GM23338 (cell line): ENCODE measurements around the gene CARD10. TPM values are rescaled to one million over a fixed set of nuclear protein-coding genes. Genes with fewer than 3 reads are reported as not detected.

ENCODE experiments used
- ATAC-seq: fragments of 200-7000 bp; cut with Tn5 transposase; 3 replicates; pipeline ENCODE4 v1.9.1; 2020
- DNase-seq: peaks from one replicate; pipeline ENCODE4 v3.0.0-alpha.2; 2015; ENCODE audit warnings: low spot score
- H2AFZ ChIP-seq: fragments of 200-600 bp; sonication (generic); 2 replicates; pipeline ENCODE4 v1.8.0; 2016; ENCODE audit warnings: antibody characterized with exemption, mild to moderate bottlenecking, moderate library complexity
- H3F3A ChIP-seq: fragments of 200-600 bp; sonication (generic); replicated peaks from 2 replicates; pipeline ENCODE4 v1.8.0; 2017; ENCODE audit warnings: antibody characterized with exemption, mixed run types, low read depth
- H3K27ac ChIP-seq: fragments of 200-600 bp; sonication (generic); 2 replicates; pipeline ENCODE4 v1.6.1; 2016; ENCODE audit warnings: low read depth
- H3K27me3 ChIP-seq: fragments of 200-600 bp; sonication (generic); 2 replicates; pipeline ENCODE4 v1.8.0; 2016; ENCODE audit warnings: mild to moderate bottlenecking, mixed run types, moderate library complexity; ENCODE audit not compliant: insufficient read depth
- H3K36me3 ChIP-seq: fragments of 200-600 bp; sonication (generic); 2 replicates; pipeline ENCODE4 v1.8.0; 2016; ENCODE audit warnings: mild to moderate bottlenecking; ENCODE audit not compliant: insufficient read depth
- H3K4me1 ChIP-seq: fragments of 200-600 bp; sonication (generic); 2 replicates; pipeline ENCODE4 v1.8.0; 2016; ENCODE audit warnings: mild to moderate bottlenecking, moderate library complexity; ENCODE audit not compliant: insufficient read depth
- H3K4me2 ChIP-seq: fragments of 200-600 bp; sonication (generic); 2 replicates; pipeline ENCODE4 v1.7.1; 2017; ENCODE audit warnings: mixed run types
- H3K4me3 ChIP-seq: fragments of 200-600 bp; sonication (generic); 2 replicates; pipeline ENCODE4 v1.6.1; 2016; ENCODE audit warnings: mixed run types
- H3K79me2 ChIP-seq: fragments of 200-600 bp; sonication (generic); replicated peaks from 2 replicates; pipeline ENCODE4 v1.8.0; 2017; ENCODE audit warnings: mild to moderate bottlenecking; ENCODE audit not compliant: insufficient read depth
- H3K9me2 ChIP-seq: fragments of 200-600 bp; sonication (generic); 2 replicates; pipeline ENCODE4 v1.8.0; 2017; ENCODE audit not compliant: insufficient read depth
- H4K20me1 ChIP-seq: fragments of 200-600 bp; sonication (generic); replicated peaks from 2 replicates; pipeline ENCODE4 v1.8.0; 2017; ENCODE audit warnings: mild to moderate bottlenecking; ENCODE audit not compliant: insufficient read depth
- H3K27ac Mint-ChIP-seq: 2 replicates; pipeline ENCODE4 v1.8.0; 2020; ENCODE audit warnings: inconsistent platforms, mild to moderate bottlenecking, moderate library complexity, mixed read lengths
- H3K27me3 Mint-ChIP-seq: 3 replicates; pipeline ENCODE4 v1.8.0; 2022; ENCODE audit warnings: low read depth, mild to moderate bottlenecking, moderate library complexity, mixed read lengths, inconsistent platforms; ENCODE audit not compliant: insufficient read depth, poor library complexity
- H3K36me3 Mint-ChIP-seq: 3 replicates; pipeline ENCODE4 v1.8.0; 2021; ENCODE audit warnings: low read depth, mild to moderate bottlenecking, inconsistent platforms, moderate library complexity, mixed read lengths
- H3K4me1 Mint-ChIP-seq: 3 replicates; pipeline ENCODE4 v1.8.0; 2020; ENCODE audit warnings: mild to moderate bottlenecking, inconsistent platforms, mixed read lengths
- H3K4me3 Mint-ChIP-seq: 3 replicates; pipeline ENCODE4 v1.8.0; 2021; ENCODE audit warnings: moderate library complexity, mild to moderate bottlenecking, inconsistent platforms, mixed read lengths
- H3K9me3 Mint-ChIP-seq: 3 replicates; pipeline ENCODE4 v1.8.0; 2020; ENCODE audit warnings: moderate library complexity, mild to moderate bottlenecking, inconsistent platforms, mixed read lengths
- CREB1 ChIP-seq: fragments of 250-450 bp; sonication (Bioruptor Pico); IDR thresholded peaks from 2 replicates; pipeline ENCODE4 v1.5.0; 2020; ENCODE audit warnings: low read depth, mild to moderate bottlenecking, moderate library complexity
- EZH2 ChIP-seq: fragments of 200-600 bp; sonication (generic); IDR thresholded peaks from one replicate; pipeline ENCODE4 v1.8.0; 2017; ENCODE audit warnings: antibody characterized with exemption, mild to moderate bottlenecking, low read depth; ENCODE audit not compliant: unreplicated experiment
- POLR2AphosphoS5 ChIP-seq: IDR thresholded peaks from 2 replicates; pipeline ENCODE4 v1.6.1; 2016; ENCODE audit warnings: antibody characterized with exemption, low read depth
- STAT1 ChIP-seq: IDR thresholded peaks from one replicate; pipeline ENCODE4 v1.6.1; 2016; ENCODE audit warnings: antibody characterized with exemption; ENCODE audit not compliant: unreplicated experiment
- ZNF114 ChIP-seq: fragments of 250-450 bp; sonication (Bioruptor Pico); IDR thresholded peaks from 2 replicates; pipeline ENCODE4 v1.5.0; 2020; ENCODE audit warnings: mild to moderate bottlenecking, moderate library complexity
- ZNF331 ChIP-seq: fragments of 250-450 bp; sonication (Bioruptor Pico); IDR thresholded peaks from 2 replicates; pipeline ENCODE4 v1.5.0; 2020; ENCODE audit warnings: low read depth, mild to moderate bottlenecking, moderate library complexity
- polyA plus RNA-seq: library from polyadenylated mRNA; unstranded; fragments of >200 nt; fragmentation: Nextera tagmentation; extraction: Ambion mirVana; gene quantifications from 2 replicates; pipeline ENCODE4 v1.2.1, GENCODE V29; 2016
- total RNA-seq: library from RNA; depleted of rRNA; stranded (reverse); fragments of >200 nt; shearing (Covaris generic); gene quantifications from 2 replicates; pipeline ENCODE4 v1.2.3, GENCODE V29; 2014
- TF ChIP-seq, protein P1 (sequence below), 2 experiments: fragments of 200-600 bp in 1 of 2; sonication (generic) in 1 of 2; conservative IDR thresholded peaks; 2 replicates each; pipeline versions ENCODE4 v1.5.1 to v1.6.1; 2016 to 2017; ENCODE audit warnings: antibody characterized with exemption in 2 of 2, low read depth in 2 of 2, mild to moderate bottlenecking in 2 of 2, moderate library complexity in 1 of 2
- TF ChIP-seq, protein P2 (sequence below): IDR thresholded peaks from one replicate; pipeline ENCODE4 v1.6.1; 2018; ENCODE audit warnings: antibody characterized with exemption; ENCODE audit not compliant: unreplicated experiment
- TF ChIP-seq, protein P3 (sequence below): fragments of 250-450 bp; sonication (Bioruptor Pico); IDR thresholded peaks from 2 replicates; pipeline ENCODE4 v1.5.0; 2020; ENCODE audit warnings: mild to moderate bottlenecking, moderate library complexity
- TF ChIP-seq, protein P4 (sequence below): IDR thresholded peaks from 2 replicates; pipeline ENCODE4 v1.6.1; 2016; ENCODE audit warnings: antibody characterized with exemption

Gene CARD10
- total and polyA plus RNA-seq, 2 experiments from 2014 or later, result 5.4 to 17.2 TPM

DNA sequence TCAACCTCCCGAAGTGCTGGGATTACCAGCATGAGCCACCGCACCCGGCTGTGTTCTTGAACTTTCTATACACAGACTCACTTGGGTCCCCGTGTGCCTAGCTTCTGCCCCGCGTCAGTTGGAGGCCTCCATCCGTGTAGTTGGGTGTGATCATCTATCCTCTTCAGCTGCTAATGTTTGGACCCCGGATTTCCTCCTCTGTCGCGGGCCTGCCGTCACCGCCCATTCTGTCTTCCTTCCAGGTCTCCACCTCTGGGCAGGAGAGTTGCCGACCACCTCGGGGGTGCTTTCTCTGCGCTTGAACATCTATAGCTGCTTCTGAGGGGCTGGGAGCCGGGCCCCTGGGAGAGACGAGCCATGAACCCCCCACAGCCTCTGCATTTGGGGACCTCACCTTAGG is 46.6 kb upstream of the CARD10 start:
- ATAC-seq, result no peak
- DNase-seq, result no peak
- H3K4me3 ChIP-seq, result no peak overlapping the region
- Mint-ChIP-seq H3K27me3 (peaks cover 28% of the 10 kb centered on the region), H3K27ac (no peak overlapping the region), H3K4me1 (peaks cover 56% of the 10 kb centered on the region), H3K9me3 (no peaks in the 10 kb centered on the region; the same call in 2 of the 3 replicates), H3K36me3 (peaks cover 14% of the 10 kb centered on the region), H3K4me3 (no peak overlapping the region)
- H3K4me2 ChIP-seq, result no peak overlapping the region
- no peaks in the 10 kb centered on the region for H3K36me3 ChIP-seq
- H3K27ac ChIP-seq, result no peak overlapping the region
- peaks cover 17% of the 10 kb centered on the region for H3K79me2 ChIP-seq
- no peak overlapping the region for H2AFZ ChIP-seq
- no peak for TF ChIP-seq STAT1
- no peak for TF ChIP-seq EZH2
- no peak for TF ChIP-seq CREB1 (CRISPR knock-in tag)
- TF ChIP-seq, protein P1, sequence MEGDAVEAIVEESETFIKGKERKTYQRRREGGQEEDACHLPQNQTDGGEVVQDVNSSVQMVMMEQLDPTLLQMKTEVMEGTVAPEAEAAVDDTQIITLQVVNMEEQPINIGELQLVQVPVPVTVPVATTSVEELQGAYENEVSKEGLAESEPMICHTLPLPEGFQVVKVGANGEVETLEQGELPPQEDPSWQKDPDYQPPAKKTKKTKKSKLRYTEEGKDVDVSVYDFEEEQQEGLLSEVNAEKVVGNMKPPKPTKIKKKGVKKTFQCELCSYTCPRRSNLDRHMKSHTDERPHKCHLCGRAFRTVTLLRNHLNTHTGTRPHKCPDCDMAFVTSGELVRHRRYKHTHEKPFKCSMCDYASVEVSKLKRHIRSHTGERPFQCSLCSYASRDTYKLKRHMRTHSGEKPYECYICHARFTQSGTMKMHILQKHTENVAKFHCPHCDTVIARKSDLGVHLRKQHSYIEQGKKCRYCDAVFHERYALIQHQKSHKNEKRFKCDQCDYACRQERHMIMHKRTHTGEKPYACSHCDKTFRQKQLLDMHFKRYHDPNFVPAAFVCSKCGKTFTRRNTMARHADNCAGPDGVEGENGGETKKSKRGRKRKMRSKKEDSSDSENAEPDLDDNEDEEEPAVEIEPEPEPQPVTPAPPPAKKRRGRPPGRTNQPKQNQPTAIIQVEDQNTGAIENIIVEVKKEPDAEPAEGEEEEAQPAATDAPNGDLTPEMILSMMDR (conservative IDR thresholded peaks at IDR 0.05; ENCODE audit: low read depth in 2 of 2), result no peak
- TF ChIP-seq ZNF331 (CRISPR knock-in tag), result no peak
- TF ChIP-seq ZNF114 (CRISPR knock-in tag), result no peak
- TF ChIP-seq, protein P2, sequence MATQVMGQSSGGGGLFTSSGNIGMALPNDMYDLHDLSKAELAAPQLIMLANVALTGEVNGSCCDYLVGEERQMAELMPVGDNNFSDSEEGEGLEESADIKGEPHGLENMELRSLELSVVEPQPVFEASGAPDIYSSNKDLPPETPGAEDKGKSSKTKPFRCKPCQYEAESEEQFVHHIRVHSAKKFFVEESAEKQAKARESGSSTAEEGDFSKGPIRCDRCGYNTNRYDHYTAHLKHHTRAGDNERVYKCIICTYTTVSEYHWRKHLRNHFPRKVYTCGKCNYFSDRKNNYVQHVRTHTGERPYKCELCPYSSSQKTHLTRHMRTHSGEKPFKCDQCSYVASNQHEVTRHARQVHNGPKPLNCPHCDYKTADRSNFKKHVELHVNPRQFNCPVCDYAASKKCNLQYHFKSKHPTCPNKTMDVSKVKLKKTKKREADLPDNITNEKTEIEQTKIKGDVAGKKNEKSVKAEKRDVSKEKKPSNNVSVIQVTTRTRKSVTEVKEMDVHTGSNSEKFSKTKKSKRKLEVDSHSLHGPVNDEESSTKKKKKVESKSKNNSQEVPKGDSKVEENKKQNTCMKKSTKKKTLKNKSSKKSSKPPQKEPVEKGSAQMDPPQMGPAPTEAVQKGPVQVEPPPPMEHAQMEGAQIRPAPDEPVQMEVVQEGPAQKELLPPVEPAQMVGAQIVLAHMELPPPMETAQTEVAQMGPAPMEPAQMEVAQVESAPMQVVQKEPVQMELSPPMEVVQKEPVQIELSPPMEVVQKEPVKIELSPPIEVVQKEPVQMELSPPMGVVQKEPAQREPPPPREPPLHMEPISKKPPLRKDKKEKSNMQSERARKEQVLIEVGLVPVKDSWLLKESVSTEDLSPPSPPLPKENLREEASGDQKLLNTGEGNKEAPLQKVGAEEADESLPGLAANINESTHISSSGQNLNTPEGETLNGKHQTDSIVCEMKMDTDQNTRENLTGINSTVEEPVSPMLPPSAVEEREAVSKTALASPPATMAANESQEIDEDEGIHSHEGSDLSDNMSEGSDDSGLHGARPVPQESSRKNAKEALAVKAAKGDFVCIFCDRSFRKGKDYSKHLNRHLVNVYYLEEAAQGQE, result no peak
- no peak for TF ChIP-seq POLR2AphosphoS5
- TF ChIP-seq, protein P3, sequence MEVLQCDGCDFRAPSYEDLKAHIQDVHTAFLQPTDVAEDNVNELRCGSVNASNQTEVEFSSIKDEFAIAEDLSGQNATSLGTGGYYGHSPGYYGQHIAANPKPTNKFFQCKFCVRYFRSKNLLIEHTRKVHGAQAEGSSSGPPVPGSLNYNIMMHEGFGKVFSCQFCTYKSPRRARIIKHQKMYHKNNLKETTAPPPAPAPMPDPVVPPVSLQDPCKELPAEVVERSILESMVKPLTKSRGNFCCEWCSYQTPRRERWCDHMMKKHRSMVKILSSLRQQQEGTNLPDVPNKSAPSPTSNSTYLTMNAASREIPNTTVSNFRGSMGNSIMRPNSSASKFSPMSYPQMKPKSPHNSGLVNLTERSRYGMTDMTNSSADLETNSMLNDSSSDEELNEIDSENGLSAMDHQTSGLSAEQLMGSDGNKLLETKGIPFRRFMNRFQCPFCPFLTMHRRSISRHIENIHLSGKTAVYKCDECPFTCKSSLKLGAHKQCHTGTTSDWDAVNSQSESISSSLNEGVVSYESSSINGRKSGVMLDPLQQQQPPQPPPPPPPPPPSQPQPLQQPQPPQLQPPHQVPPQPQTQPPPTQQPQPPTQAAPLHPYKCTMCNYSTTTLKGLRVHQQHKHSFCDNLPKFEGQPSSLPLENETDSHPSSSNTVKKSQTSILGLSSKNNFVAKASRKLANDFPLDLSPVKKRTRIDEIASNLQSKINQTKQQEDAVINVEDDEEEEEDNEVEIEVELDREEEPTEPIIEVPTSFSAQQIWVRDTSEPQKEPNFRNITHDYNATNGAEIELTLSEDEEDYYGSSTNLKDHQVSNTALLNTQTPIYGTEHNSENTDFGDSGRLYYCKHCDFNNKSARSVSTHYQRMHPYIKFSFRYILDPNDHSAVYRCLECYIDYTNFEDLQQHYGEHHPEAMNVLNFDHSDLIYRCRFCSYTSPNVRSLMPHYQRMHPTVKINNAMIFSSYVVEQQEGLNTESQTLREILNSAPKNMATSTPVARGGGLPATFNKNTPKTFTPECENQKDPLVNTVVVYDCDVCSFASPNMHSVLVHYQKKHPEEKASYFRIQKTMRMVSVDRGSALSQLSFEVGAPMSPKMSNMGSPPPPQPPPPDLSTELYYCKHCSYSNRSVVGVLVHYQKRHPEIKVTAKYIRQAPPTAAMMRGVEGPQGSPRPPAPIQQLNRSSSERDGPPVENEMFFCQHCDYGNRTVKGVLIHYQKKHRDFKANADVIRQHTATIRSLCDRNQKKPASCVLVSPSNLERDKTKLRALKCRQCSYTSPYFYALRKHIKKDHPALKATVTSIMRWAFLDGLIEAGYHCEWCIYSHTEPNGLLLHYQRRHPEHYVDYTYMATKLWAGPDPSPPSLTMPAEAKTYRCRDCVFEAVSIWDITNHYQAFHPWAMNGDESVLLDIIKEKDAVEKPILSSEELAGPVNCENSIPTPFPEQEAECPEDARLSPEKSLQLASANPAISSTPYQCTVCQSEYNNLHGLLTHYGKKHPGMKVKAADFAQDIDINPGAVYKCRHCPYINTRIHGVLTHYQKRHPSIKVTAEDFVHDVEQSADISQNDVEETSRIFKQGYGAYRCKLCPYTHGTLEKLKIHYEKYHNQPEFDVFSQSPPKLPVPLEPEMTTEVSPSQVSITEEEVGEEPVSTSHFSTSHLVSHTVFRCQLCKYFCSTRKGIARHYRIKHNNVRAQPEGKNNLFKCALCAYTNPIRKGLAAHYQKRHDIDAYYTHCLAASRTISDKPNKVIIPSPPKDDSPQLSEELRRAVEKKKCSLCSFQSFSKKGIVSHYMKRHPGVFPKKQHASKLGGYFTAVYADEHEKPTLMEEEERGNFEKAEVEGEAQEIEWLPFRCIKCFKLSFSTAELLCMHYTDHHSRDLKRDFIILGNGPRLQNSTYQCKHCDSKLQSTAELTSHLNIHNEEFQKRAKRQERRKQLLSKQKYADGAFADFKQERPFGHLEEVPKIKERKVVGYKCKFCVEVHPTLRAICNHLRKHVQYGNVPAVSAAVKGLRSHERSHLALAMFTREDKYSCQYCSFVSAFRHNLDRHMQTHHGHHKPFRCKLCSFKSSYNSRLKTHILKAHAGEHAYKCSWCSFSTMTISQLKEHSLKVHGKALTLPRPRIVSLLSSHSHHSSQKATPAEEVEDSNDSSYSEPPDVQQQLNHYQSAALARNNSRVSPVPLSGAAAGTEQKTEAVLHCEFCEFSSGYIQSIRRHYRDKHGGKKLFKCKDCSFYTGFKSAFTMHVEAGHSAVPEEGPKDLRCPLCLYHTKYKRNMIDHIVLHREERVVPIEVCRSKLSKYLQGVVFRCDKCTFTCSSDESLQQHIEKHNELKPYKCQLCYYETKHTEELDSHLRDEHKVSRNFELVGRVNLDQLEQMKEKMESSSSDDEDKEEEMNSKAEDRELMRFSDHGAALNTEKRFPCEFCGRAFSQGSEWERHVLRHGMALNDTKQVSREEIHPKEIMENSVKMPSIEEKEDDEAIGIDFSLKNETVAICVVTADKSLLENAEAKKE, result no peak
- TF ChIP-seq, protein P4, sequence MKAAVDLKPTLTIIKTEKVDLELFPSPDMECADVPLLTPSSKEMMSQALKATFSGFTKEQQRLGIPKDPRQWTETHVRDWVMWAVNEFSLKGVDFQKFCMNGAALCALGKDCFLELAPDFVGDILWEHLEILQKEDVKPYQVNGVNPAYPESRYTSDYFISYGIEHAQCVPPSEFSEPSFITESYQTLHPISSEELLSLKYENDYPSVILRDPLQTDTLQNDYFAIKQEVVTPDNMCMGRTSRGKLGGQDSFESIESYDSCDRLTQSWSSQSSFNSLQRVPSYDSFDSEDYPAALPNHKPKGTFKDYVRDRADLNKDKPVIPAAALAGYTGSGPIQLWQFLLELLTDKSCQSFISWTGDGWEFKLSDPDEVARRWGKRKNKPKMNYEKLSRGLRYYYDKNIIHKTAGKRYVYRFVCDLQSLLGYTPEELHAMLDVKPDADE, result no peak
- peaks cover 12% of the 10 kb centered on the region; the same call in 1 of the 2 replicates for H3F3A ChIP-seq
- H4K20me1 ChIP-seq, result no peaks in the 10 kb centered on the region
- H3K9me2 ChIP-seq, result no peaks in the 10 kb centered on the region
- peaks cover 12% of the 10 kb centered on the region for H3K27me3 ChIP-seq
- H3K4me1 ChIP-seq, result peaks cover 35% of the 10 kb centered on the region
